GM23248 (cell line): ENCODE data around the gene GUSB. TPM values are rescaled to one million over a fixed set of nuclear protein-coding genes. Genes with fewer than 3 reads are reported as not detected.

Experiments
- DNase-seq: peaks from one replicate; pipeline ENCODE4 v3.0.0-alpha.2; 2015
- H2AFZ ChIP-seq: fragments of 200-600 bp; sonication (generic); 2 replicates; pipeline ENCODE4 v1.6.1; 2016; ENCODE audit warnings: antibody characterized with exemption
- H3F3A ChIP-seq: fragments of 200-600 bp; sonication (generic); 2 replicates; pipeline ENCODE4 v1.6.1; 2016; ENCODE audit warnings: mild to moderate bottlenecking, antibody characterized with exemption, mixed run types; ENCODE audit not compliant: insufficient read depth
- H3K27ac ChIP-seq: fragments of 200-600 bp; sonication (generic); 2 replicates; pipeline ENCODE4 v1.5.1; 2016; ENCODE audit warnings: mild to moderate bottlenecking
- H3K27me3 ChIP-seq: fragments of 200-600 bp; sonication (generic); replicated peaks from 2 replicates; pipeline ENCODE4 v1.6.1; 2016; ENCODE audit warnings: mild to moderate bottlenecking; ENCODE audit not compliant: insufficient read depth
- H3K36me3 ChIP-seq: fragments of 200-600 bp; sonication (generic); 2 replicates; pipeline ENCODE4 v1.6.1; 2016; ENCODE audit warnings: low read depth, mild to moderate bottlenecking
- H3K4me1 ChIP-seq: fragments of 200-600 bp; sonication (generic); 2 replicates; pipeline ENCODE4 v1.6.1; 2016; ENCODE audit warnings: mild to moderate bottlenecking; ENCODE audit not compliant: insufficient read depth
- H3K4me2 ChIP-seq: fragments of 200-600 bp; sonication (generic); one replicate; pipeline ENCODE4 v1.6.1; 2016; ENCODE audit warnings: mild to moderate bottlenecking; ENCODE audit not compliant: unreplicated experiment
- H3K4me3 ChIP-seq: fragments of 200-600 bp; sonication (generic); 2 replicates; pipeline ENCODE4 v1.5.1; 2016; ENCODE audit warnings: mild to moderate bottlenecking
- H3K79me2 ChIP-seq: fragments of 200-600 bp; sonication (generic); 2 replicates; pipeline ENCODE4 v1.6.1; 2016; ENCODE audit warnings: mild to moderate bottlenecking; ENCODE audit not compliant: insufficient read depth
- H3K9ac ChIP-seq: fragments of 200-600 bp; sonication (generic); 2 replicates; pipeline ENCODE4 v1.6.1; 2016; ENCODE audit warnings: mild to moderate bottlenecking
- H3K9me2 ChIP-seq: fragments of 200-600 bp; sonication (generic); 2 replicates; pipeline ENCODE4 v1.6.1; 2016; ENCODE audit warnings: mixed run types, mild to moderate bottlenecking, moderate library complexity; ENCODE audit not compliant: insufficient read depth
- H3K9me3 ChIP-seq: fragments of 200-600 bp; sonication (generic); one replicate; pipeline ENCODE4 v1.6.1; 2017; ENCODE audit warnings: low read depth
- H4K20me1 ChIP-seq: fragments of 200-600 bp; sonication (generic); 2 replicates; pipeline ENCODE4 v1.6.0; 2016; ENCODE audit not compliant: insufficient read depth
- EZH2 ChIP-seq: fragments of 200-600 bp; sonication (generic); IDR thresholded peaks from 2 replicates; pipeline ENCODE4 v1.6.1; 2018; ENCODE audit warnings: antibody characterized with exemption, mild to moderate bottlenecking; ENCODE audit not compliant: insufficient read depth, poor library complexity, severe bottlenecking
- EZH2phosphoT487 ChIP-seq: fragments of 200-600 bp; sonication (generic); IDR thresholded peaks from 2 replicates; pipeline ENCODE4 v1.6.1; 2018; ENCODE audit warnings: antibody characterized with exemption, moderate library complexity, mild to moderate bottlenecking, low read depth; ENCODE audit not compliant: insufficient read depth
- WGBS, 2 experiments: methylation state at CpG; one replicate each; pipeline ENCODE4 v1.1.6; 2015 to 2017; ENCODE audit warnings: low lambda C conversion rate in 2 of 2, low coverage in 1 of 2; ENCODE audit errors: missing lambda C conversion rate in 2 of 2; 5-methylcytosine and 5-hydroxymethylcytosine counted together
- in situ Hi-C: fragments of 300-500 bp; cut with MboI; formaldehyde crosslinking; loops from 2 replicates; pipeline ENCODE4 v1.15.0; 2020
- polyA plus RNA-seq: library from polyadenylated mRNA; unstranded; fragments of >200 nt; fragmentation: Nextera tagmentation; extraction: Ambion mirVana; gene quantifications from 2 replicates; pipeline ENCODE4 v1.2.1, GENCODE V29; 2016
- total RNA-seq: library from RNA; depleted of rRNA; stranded (reverse); fragments of >200 nt; shearing (Covaris generic); gene quantifications from 2 replicates; pipeline ENCODE4 v1.2.3, GENCODE V29; 2014

Gene GUSB
- total and polyA plus RNA-seq, 2 experiments from 2014 or later, result 11.6 to 39.7 TPM

- WGBS, 2 experiments, result 86 to 92% methylated on average over 10 of the region's 10 CpGs
- H2AFZ ChIP-seq, result no peak overlapping the region
These were observed 2.1 kb upstream of the GUSB start for GRCh38 chr7:65983965-65984658.

GRCh38 chr7:65980478-65981250 lies 1.3 kb downstream of the GUSB start:
- no peak for TF ChIP-seq EZH2
- TF ChIP-seq EZH2phosphoT487, result no peak
- Histone ChIP-seq H4K20me1 (no peaks in the 10 kb centered on the region), H3K4me1 (peaks cover 4% of the 10 kb centered on the region), H3K9me3 (no peaks in the 10 kb centered on the region), H3K4me2 (peak overlapping the region; percentile 84), H3K27ac (no peak overlapping the region), H2AFZ (no peak overlapping the region), H3K9ac (peak overlapping the region; percentile 91; the same call in 1 of the 2 replicates), H3F3A (no peaks in the 10 kb centered on the region), H3K4me3 (peak overlapping the region; percentile 84), H3K27me3 (no peaks in the 10 kb centered on the region), H3K9me2 (no peaks in the 10 kb centered on the region), H3K79me2 (peaks cover 18% of the 10 kb centered on the region), H3K36me3 (no peaks in the 10 kb centered on the region)
- in situ Hi-C loops, result no loop called here
- 53 to 60% methylated on average over 11 of the region's 11 CpGs for WGBS, 2 experiments
- peak; percentile 30 for DNase-seq

More at GRCh38 chr7:65983965-65984658, 2.1 kb upstream of the GUSB start:
- H3K4me3 ChIP-seq, result no peak overlapping the region
- in situ Hi-C loops, result no loop called here
- no peaks in the 10 kb centered on the region for H3K9me2 ChIP-seq
- H3K36me3 ChIP-seq, result no peaks in the 10 kb centered on the region
- no peak for DNase-seq
- no peak overlapping the region for H3K4me2 ChIP-seq
- TF ChIP-seq EZH2phosphoT487, result no peak
- no peak for TF ChIP-seq EZH2
- no peaks in the 10 kb centered on the region for H3F3A ChIP-seq
- no peak overlapping the region for H3K27ac ChIP-seq
- H3K79me2 ChIP-seq, result peaks cover 18% of the 10 kb centered on the region
- no peaks in the 10 kb centered on the region for H4K20me1 ChIP-seq
- H3K4me1 ChIP-seq, result peaks cover 4% of the 10 kb centered on the region
- H3K27me3 ChIP-seq, result no peaks in the 10 kb centered on the region
- no peak overlapping the region for H3K9ac ChIP-seq
- H3K9me3 ChIP-seq, result no peaks in the 10 kb centered on the region

- Histone ChIP-seq H3K4me2 (no peak overlapping the region), H3K9ac (no peak overlapping the region), H3K4me3 (no peak overlapping the region), H2AFZ (no peak overlapping the region), H4K20me1 (no peaks in the 10 kb centered on the region), H3K9me2 (no peaks in the 10 kb centered on the region), H3K79me2 (peaks cover 18% of the 10 kb centered on the region), H3F3A (no peaks in the 10 kb centered on the region), H3K9me3 (no peaks in the 10 kb centered on the region), H3K27me3 (no peaks in the 10 kb centered on the region), H3K4me1 (peaks cover 4% of the 10 kb centered on the region), H3K27ac (no peak overlapping the region), H3K36me3 (no peaks in the 10 kb centered on the region)
- TF ChIP-seq EZH2phosphoT487 (no peak), EZH2 (no peak)
- in situ Hi-C loops, result no loop called here
- no peak for DNase-seq
- 90 to 91% methylated on average over 25 to 29 of the region's 29 CpGs for WGBS, 2 experiments
These were observed 2.2 kb downstream of the GUSB start for GRCh38 chr7:65979583-65980477.

- Histone ChIP-seq H3K4me1 (peaks cover 4% of the 10 kb centered on the region), H3K27me3 (no peaks in the 10 kb centered on the region), H2AFZ (no peak overlapping the region), H3K9me2 (no peaks in the 10 kb centered on the region), H3K36me3 (no peaks in the 10 kb centered on the region; the same call in 1 of the 2 replicates), H3K4me2 (no peak overlapping the region), H4K20me1 (no peaks in the 10 kb centered on the region), H3K4me3 (no peak overlapping the region), H3K27ac (no peak overlapping the region), H3K9me3 (no peaks in the 10 kb centered on the region), H3F3A (no peaks in the 10 kb centered on the region), H3K9ac (no peak overlapping the region), H3K79me2 (peaks cover 18% of the 10 kb centered on the region)
- in situ Hi-C loops, result no loop called here
- TF ChIP-seq EZH2phosphoT487 (no peak), EZH2 (no peak)
- DNase-seq, result no peak
- 88 to 90% methylated on average over 18 of the region's 18 CpGs for WGBS, 2 experiments
These were observed 3.0 kb downstream of the GUSB start for GRCh38 chr7:65978891-65979582.
